Stimulated activated CD4-positive, alpha-beta T cell treated with anti-CD3 and anti-CD28 coated beads, Interleukin-1b, Interleukin-23, amount 100 ng/mL, for 4 hours (primary cell): ENCODE results near the gene TTLL1.
"Not testable (repeated sequence)": the region's sequence is repeated elsewhere in the genome, so short reads cannot be mapped to it uniquely, and the experiment has no call there.

Experiments
- DNase-seq, 2 donors: peaks; one replicate each; pipeline ENCODE4 v3.0.0-alpha.2; 2020; ENCODE audit warnings: low read depth in 2 of 2

TTLL1 gene

GRCh38 chr22:43066844-43067385, 22.3 kb downstream of the TTLL1 start:
- no peak for DNase-seq

GRCh38 chr22:43066134-43066533, 23.1 kb downstream of the TTLL1 start:
- no peak for DNase-seq

DNA sequence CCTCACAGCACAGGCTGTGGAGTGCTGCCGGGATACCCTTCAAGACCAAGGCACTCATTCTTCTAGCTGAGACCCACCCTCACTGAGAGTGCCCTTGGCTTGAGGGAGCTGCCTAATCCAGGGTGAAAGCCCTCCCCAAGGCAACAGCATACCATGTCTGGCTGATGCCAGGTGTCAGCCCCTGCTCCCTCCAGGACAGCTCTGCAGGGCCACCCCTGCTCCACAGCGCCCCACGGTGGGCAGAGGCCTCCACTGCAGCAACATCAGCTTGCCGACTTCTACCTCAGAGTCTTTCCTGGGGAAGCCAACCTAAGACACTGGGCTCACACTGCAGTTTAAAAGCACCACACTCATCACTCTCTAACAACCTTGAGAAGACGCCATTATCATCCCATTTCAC, 29.0 kb downstream of the TTLL1 start:
- peak; percentile 11 to 14 for DNase-seq

DNA sequence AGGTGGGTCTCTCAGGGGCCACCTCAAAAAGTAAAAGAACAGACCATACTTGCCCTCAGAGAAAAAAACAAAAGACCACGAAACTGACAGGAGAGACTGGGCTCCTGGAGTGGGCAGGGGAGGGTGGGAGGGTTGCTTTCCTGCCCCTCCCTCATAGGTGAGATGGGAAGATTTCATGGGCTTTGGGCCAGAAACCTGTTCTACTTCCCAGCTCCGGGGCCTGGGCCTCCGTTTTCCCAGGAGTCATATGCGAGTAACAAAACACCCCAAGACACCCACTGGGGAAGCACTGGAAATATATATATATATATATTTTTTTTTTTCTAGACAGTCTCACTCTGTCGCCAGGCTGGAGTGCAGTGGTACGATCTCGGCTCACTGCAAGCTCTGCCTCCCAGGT, 31.6 kb downstream of the TTLL1 start:
- no peak for DNase-seq

GRCh38 chr22:43053176-43053575, 36.0 kb downstream of the TTLL1 start:
- DNase-seq: no peak

DNA sequence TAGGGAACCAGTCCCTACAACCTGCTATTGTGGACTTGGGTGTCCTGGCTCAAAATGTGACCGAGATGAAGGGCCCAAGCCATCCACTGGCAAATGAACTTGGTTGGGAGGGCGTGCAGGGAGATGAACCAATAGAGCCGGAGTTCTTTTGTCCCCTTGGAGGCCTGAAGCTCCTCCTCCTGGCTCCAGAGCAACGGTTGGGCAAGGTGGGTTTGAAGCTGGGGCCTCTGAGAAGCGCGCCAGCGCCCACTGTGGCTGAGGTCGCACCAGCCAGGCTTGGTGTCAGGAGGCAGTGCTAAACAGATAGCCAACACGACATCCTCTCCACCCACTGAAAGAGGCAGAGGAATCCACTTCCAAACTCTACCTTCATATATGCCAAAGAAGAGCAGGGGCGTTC, 38.2 kb downstream of the TTLL1 start:
- DNase-seq: no peak

GRCh38 chr22:43047605-43048004, 41.6 kb downstream of the TTLL1 start:
- DNase-seq: no peak

- no peak for DNase-seq
Measured at GRCh38 chr22:43044290-43044712, 44.9 kb downstream of the TTLL1 start.

DNA sequence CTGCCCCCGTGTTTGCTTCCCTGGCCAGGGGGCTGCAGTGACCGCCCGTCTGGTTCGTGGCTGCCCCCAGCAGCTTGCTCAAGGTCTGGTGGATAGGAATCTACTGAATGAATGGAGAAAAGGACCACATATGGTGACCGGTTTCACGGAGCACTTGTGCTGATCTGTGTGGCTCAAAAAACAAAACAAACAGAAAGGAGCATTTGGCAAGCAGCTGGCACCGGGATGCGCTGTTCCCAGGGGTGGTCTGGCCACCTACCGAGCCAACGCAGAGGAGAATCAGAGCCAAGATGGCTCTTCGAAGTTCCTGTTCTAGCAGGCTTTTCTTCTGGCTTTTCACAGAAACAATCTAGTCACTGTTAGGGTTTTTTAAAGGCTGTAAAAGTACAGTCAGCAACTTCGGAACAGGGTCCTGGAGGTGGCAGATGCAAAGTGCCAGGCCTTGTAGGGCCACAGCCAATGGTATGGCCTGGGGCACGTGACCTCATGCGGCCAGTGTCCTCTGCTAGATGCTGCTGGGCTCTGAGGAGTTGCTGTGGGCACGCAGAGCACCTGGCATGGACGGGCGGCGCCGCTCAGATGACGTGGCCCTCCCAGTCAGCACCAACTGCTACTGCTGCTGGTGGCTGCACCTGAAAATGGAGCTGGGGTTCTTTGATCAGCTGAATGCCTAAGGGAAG, 47.0 kb downstream of the TTLL1 start:
- DNase-seq: no peak

DNA sequence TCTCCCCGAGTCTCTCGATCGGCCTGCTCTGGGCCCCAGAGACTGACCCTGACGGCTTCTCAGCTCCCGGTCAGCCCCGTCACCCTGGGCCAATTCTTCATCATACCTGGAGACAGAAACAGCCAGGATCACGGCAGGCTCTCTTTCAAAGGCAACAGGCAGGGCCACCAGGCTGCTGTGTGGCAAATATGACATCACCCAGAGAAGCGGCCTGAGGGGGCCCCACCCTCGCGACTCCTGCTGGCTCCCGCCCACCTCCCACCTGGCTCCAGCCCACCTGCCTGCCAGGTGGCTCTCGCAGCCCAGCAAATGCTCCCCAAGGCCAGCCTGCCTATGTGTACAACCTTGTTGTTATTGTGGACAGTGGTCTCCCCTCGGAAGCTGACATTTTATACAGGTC, 49.4 kb downstream of the TTLL1 start:
- DNase-seq: no peak

DNA sequence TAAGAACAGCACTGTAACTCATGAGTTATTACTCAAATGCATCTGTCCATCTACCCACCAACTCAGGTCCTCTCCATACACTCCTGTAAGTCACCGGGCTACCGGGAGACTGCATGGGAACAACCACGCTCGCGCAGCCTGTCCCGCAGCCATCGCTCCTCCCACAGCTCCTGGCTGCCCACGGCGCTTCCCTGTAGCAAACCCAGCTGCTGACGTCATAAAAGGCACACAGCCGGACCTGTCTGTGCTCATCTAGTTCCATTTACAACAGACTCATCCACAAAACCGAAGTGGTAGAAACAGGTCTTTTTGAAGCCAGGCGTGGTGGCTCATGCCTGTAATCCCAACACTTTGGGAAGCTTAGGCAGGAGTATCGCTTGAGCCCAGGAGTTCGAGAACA, 50.9 kb downstream of the TTLL1 start:
- no peak for DNase-seq

GRCh38 chr22:43036282-43036829, 52.8 kb downstream of the TTLL1 start:
- DNase-seq: no peak

GRCh38 chr22:43035250-43035649, 53.9 kb downstream of the TTLL1 start:
- no peak for DNase-seq

DNA sequence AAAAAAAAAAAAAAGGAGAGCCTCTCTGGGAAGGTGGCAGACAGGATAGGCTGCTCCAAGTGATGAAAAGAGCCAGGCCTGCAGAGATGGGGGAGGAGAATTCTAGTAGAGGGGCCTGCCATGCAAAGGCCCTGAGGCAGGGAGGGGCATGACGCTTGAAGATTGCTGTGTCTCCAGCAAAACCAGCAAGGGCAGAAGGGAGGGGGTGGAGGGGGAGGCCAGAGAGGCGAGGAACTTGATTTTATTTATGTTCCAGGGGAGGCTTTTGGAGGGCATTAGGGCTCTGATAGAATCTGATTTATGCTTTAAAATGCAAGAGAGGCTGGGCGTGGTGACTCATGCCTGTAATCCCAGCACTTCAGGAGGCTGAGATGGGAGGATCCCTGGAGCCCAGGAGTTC, 57.6 kb downstream of the TTLL1 start:
- DNase-seq: no peak

DNA sequence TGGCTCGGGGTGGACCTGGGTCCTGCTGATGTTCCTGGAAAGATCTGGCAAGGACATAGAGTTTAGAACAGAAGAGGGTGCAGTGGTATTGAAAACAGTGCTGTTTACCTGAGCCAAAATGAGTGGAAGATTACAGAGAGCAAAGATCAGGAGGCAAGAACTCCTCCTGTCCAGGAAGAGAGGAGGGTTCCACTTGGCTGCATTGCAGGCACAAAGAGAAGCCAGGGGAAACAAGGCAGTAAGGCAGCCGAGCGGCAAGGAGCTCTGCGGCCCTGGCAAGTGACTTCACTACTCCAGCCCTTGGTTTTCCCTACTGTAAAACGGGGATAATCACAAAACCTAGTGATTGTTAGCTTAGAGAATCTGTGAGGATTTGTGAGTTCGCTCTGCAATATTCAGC, 70.6 kb downstream of the TTLL1 start:
- no peak for DNase-seq

- no peak for DNase-seq
Measured at GRCh38 chr22:43017525-43018460, 71.4 kb downstream of the TTLL1 start.

DNA sequence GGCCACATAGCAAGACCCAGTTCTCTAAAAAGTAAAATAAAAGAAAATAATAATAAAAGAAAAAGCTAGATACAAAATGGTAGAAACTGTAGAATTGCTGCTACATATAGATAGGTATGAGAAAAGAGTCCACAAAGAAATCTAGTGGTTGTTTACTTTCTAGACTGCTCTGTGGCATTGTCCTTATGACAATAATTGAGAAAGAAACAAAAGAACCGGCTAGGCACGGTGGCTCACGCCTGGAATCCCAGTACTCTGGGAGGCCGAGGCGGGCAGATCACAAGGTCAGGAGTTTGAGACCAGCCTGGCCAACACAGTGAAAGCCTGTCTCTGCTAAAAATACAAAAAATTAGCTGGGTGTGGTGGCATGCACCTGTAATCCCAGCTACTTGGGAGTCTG, 73.0 kb downstream of the TTLL1 start:
- not testable (repeated sequence) for DNase-seq

DNA sequence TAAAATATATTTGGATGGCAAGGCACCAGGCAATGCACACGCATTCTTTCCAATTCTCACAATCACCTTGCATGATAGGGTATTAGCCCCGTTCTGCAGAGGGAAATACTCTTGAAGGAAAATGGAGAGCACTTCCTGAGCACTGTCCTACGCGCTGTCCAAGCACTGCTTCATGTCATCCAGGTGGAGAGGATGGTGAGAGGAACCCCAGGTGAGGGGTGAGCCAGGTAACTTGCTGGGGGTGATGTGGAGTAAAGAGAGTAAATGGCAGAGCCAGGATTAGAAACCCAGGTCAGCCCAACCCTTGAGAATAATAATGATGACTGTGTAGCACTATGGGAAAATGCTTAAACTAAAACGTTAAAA, 73.5 kb downstream of the TTLL1 start:
- DNase-seq: no peak

- peak; percentile 98 to 99 for DNase-seq
Measured at GRCh38 chr22:43014869-43015676, 74.1 kb downstream of the TTLL1 start, which contains the start of gene PACSIN2. Gene PACSIN2, minus strand, starts transcription at chr22:43015149. Its CDS starts 103,069 bp downstream, at chr22:42912080.

GRCh38 chr22:43014316-43014868, 74.8 kb downstream of the TTLL1 start:
- peak in 1 of 2 donors; percentile 15 for DNase-seq
